ENCODE measurements around the gene SUSD6. TPM values are rescaled to one million over a fixed set of nuclear protein-coding genes. Genes with fewer than 3 reads are reported as not detected.

Gene SUSD6
- total and polyA plus RNA-seq, 2 donors (not counting 1 experiment from before 2014, with no cell fraction given), result 62.3 to 97.8 TPM

DNA sequence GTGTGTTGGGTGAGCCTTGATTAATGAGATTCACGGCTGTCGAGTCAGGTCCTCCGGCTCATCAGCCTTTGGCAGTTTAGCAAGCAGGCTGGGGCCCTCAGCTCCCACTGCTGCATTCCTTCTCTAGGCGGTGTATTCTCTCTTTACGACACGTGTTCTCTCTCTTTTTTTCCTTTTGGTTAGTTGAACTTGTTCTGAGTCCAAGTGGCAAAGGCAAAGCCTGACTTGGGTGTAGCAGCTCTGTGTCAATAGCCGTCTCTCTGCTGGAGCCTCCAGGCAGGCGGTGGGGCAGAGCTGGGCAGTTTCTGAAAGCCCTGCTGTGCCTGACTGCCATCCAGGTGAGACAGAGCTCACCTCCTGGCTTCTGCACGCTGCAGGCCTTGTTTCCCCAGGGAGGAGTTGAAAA is 46.6 kb downstream of the SUSD6 start:
- H3K9me3 Mint-ChIP-seq (ENCODE audit: insufficient read depth), result no peaks in the 10 kb centered on the region
- Histone ChIP-seq H3K9ac (ENCODE audit: low read length) (no peak overlapping the region), H3K27me3 (replicated peaks in 1 of 4; ENCODE audit: control extremely low read depth in 1 of 4, control insufficient read depth in 3 of 4, insufficient read depth in 4 of 4, low read length in 3 of 4) (no peaks in the 10 kb centered on the region), H3K36me3 (replicated peaks in 1 of 2; ENCODE audit: control extremely low read depth in 1 of 2, control insufficient read depth in 1 of 2, extremely low read depth in 1 of 2, insufficient read depth in 2 of 2, low read length in 1 of 2) (peaks cover 9 to 49% of the 10 kb centered on the region in 2 experiments), H3K4me2 (replicated peaks; ENCODE audit: low read depth, low read length, poor library complexity, severe bottlenecking) (no peak overlapping the region), H3K9me3 (ENCODE audit: control extremely low read depth in 1 of 3, control insufficient read depth in 2 of 3, insufficient read depth in 1 of 3, low read length in 2 of 3) (no peaks in the 10 kb centered on the region), H3K4me1 (ENCODE audit: control insufficient read depth in 2 of 2, insufficient read depth in 2 of 2, low read length in 2 of 2) (peaks cover 15 to 50% of the 10 kb centered on the region in 2 donors), H2AFZ (ENCODE audit: insufficient read depth, low read depth, low read length, poor library complexity, severe bottlenecking) (no peak overlapping the region), H3K79me2 (ENCODE audit: control insufficient read depth, insufficient read depth, low read length) (peaks cover 99% of the 10 kb centered on the region), H4K20me1 (ENCODE audit: control insufficient read depth, insufficient read depth, low read length, poor library complexity, severe bottlenecking) (peaks cover 76% of the 10 kb centered on the region), H3K27ac (ENCODE audit: low read length in 2 of 2) (peak overlapping the region in 1 of 2 donors; percentile 33), H3K4me3 (ENCODE audit: control extremely low read depth in 1 of 5, extremely low read depth in 1 of 5, insufficient read depth in 1 of 5, low read depth in 2 of 5, low read length in 4 of 5) (no peak overlapping the region)
- H3K4me1 Mint-ChIP-seq, result peaks cover 75% of the 10 kb centered on the region
- TF ChIP-seq, protein P1, sequence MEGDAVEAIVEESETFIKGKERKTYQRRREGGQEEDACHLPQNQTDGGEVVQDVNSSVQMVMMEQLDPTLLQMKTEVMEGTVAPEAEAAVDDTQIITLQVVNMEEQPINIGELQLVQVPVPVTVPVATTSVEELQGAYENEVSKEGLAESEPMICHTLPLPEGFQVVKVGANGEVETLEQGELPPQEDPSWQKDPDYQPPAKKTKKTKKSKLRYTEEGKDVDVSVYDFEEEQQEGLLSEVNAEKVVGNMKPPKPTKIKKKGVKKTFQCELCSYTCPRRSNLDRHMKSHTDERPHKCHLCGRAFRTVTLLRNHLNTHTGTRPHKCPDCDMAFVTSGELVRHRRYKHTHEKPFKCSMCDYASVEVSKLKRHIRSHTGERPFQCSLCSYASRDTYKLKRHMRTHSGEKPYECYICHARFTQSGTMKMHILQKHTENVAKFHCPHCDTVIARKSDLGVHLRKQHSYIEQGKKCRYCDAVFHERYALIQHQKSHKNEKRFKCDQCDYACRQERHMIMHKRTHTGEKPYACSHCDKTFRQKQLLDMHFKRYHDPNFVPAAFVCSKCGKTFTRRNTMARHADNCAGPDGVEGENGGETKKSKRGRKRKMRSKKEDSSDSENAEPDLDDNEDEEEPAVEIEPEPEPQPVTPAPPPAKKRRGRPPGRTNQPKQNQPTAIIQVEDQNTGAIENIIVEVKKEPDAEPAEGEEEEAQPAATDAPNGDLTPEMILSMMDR (IDR thresholded peaks at IDR 0.05), result no peak
- TF ChIP-seq EZH2 (IDR thresholded peaks at IDR 0.05; ENCODE audit: borderline replicate concordance, insufficient read depth, low read depth, low read length, poor library complexity, severe bottlenecking), result no peak
- ChIA-PET CTCF (interaction anchor here (0.6 kb wide), 1 partner anchor 14 kb away, joined by 3 read pairs; no protein-coding TSS in a partner anchor), POLR2A (no interaction called here)
- H3K27me3 Mint-ChIP-seq, result no peaks in the 10 kb centered on the region
- intact Hi-C loops (cut with micrococcal nuclease), result no loop called here
- no peak overlapping the region for H3K4me3 Mint-ChIP-seq
- peak overlapping the region; percentile 47 for H3K27ac Mint-ChIP-seq
- DNase-seq (no peak), ATAC-seq (ENCODE audit: low read depth) (no peak)
- 96% methylated on average over 8 of the region's 9 CpGs for WGBS (ENCODE audit: insufficient coverage)

GRCh38 chr14:69658664-69659261 is 47.4 kb downstream of the SUSD6 start:
- H3K36me3 ChIP-seq (replicated peaks in 1 of 2; ENCODE audit: control extremely low read depth in 1 of 2, control insufficient read depth in 1 of 2, extremely low read depth in 1 of 2, insufficient read depth in 2 of 2, low read length in 1 of 2), result peaks cover 8 to 49% of the 10 kb centered on the region in 2 experiments
- ChIA-PET CTCF (no interaction called here), POLR2A (interaction anchor here (1.5 kb wide), 1 partner anchor 47 kb away, joined by 4 read pairs; no protein-coding TSS in a partner anchor)
- ATAC-seq (ENCODE audit: low read depth), result no peak
- no peak overlapping the region for H3K4me2 ChIP-seq (replicated peaks; ENCODE audit: low read depth, low read length, poor library complexity, severe bottlenecking)
- H2AFZ ChIP-seq (ENCODE audit: insufficient read depth, low read depth, low read length, poor library complexity, severe bottlenecking), result no peak overlapping the region
- WGBS (ENCODE audit: insufficient coverage), result 92% methylated on average over 4 of the region's 8 CpGs
- no peaks in the 10 kb centered on the region for H3K27me3 Mint-ChIP-seq
- TF ChIP-seq EZH2 (IDR thresholded peaks at IDR 0.05; ENCODE audit: borderline replicate concordance, insufficient read depth, low read depth, low read length, poor library complexity, severe bottlenecking), result no peak
- TF ChIP-seq, protein P1 (IDR thresholded peaks at IDR 0.05), result no peak
- H3K4me1 ChIP-seq (ENCODE audit: control insufficient read depth in 2 of 2, insufficient read depth in 2 of 2, low read length in 2 of 2), result peaks cover 15 to 51% of the 10 kb centered on the region in 2 donors
- intact Hi-C loops (cut with micrococcal nuclease), result no loop called here
- peaks cover 99% of the 10 kb centered on the region for H3K79me2 ChIP-seq (ENCODE audit: control insufficient read depth, insufficient read depth, low read length)
- no peak overlapping the region for H3K4me3 Mint-ChIP-seq
- no peaks in the 10 kb centered on the region for H3K9me3 ChIP-seq (ENCODE audit: control extremely low read depth in 1 of 3, control insufficient read depth in 2 of 3, insufficient read depth in 1 of 3, low read length in 2 of 3)
- H3K9me3 Mint-ChIP-seq (ENCODE audit: insufficient read depth), result no peaks in the 10 kb centered on the region
- H3K4me1 Mint-ChIP-seq, result peaks cover 75% of the 10 kb centered on the region
- peak overlapping the region; percentile 1 for H3K27ac Mint-ChIP-seq
- H4K20me1 ChIP-seq (ENCODE audit: control insufficient read depth, insufficient read depth, low read length, poor library complexity, severe bottlenecking), result peaks cover 78% of the 10 kb centered on the region
- DNase-seq, result no peak
- H3K4me3 ChIP-seq (ENCODE audit: control extremely low read depth in 1 of 5, extremely low read depth in 1 of 5, insufficient read depth in 1 of 5, low read depth in 2 of 5, low read length in 4 of 5), result no peak overlapping the region
- H3K27me3 ChIP-seq (replicated peaks in 1 of 4; ENCODE audit: control extremely low read depth in 1 of 4, control insufficient read depth in 3 of 4, insufficient read depth in 4 of 4, low read length in 3 of 4), result no peaks in the 10 kb centered on the region
- H3K9ac ChIP-seq (ENCODE audit: low read length), result no peak overlapping the region
- no peak overlapping the region for H3K27ac ChIP-seq (ENCODE audit: low read length in 2 of 2)

Measured in B cell (primary cell).